K562 (cell line): ENCODE results near the gene MFN1. TPM values are rescaled to one million over a fixed set of nuclear protein-coding genes. Genes with fewer than 3 reads are reported as not detected.

Source experiments
- GABPB2 ChIP-seq: fragments of 250-450 bp; sonication (Bioruptor Pico); conservative IDR thresholded peaks from 2 replicates; pipeline ENCODE4 v1.5.1; 2021; ENCODE audit warnings: mild to moderate bottlenecking
- GTF2E2 ChIP-seq: fragments of 200-800 bp; sonication (Bioruptor generic); IDR thresholded peaks from 2 replicates; pipeline ENCODE4 v1.6.1; 2016; ENCODE audit warnings: missing genetic modification characterization, missing compliant biosample characterization
- HDGF ChIP-seq: fragments of 450-650 bp; IDR thresholded peaks from 2 replicates; pipeline ENCODE4 v1.6.1; 2016
- LCOR ChIP-seq: sonication (generic); formaldehyde crosslinking; IDR thresholded peaks from 2 replicates; pipeline ENCODE4 v1.8.0; 2022; ENCODE audit warnings: mild to moderate bottlenecking, missing genetic modification reagents
- MTA2 ChIP-seq: fragments of 450-650 bp; IDR thresholded peaks from 2 replicates; pipeline ENCODE4 v1.6.1; 2016; ENCODE audit warnings: low read depth
- NFE2 ChIP-seq: IDR thresholded peaks from 2 replicates; pipeline ENCODE4 v1.6.1; 2014; ENCODE audit warnings: antibody characterized with exemption, low read depth
- POLR2AphosphoS5 ChIP-seq: IDR thresholded peaks from 2 replicates; pipeline ENCODE4 v1.6.1; 2011; ENCODE audit warnings: mild to moderate bottlenecking, low read depth, low read length, moderate library complexity; ENCODE audit not compliant: control insufficient read depth, insufficient read depth
- PURB ChIP-seq: sonication (generic); formaldehyde crosslinking; IDR thresholded peaks from 2 replicates; pipeline ENCODE4 v1.9.0; 2021; ENCODE audit warnings: low read depth, mild to moderate bottlenecking, missing genetic modification reagents
- RBM17 ChIP-seq: fragments of 200-400 bp; formaldehyde crosslinking; IDR thresholded peaks from 2 replicates; pipeline ENCODE4 v1.6.1; 2017; ENCODE audit warnings: low read depth, mild to moderate bottlenecking, low read length, borderline replicate concordance
- RFX1 ChIP-seq: fragments of 450-650 bp; IDR thresholded peaks from 2 replicates; pipeline ENCODE4 v1.6.1; 2016; ENCODE audit warnings: mild to moderate bottlenecking, moderate library complexity
- UBTF ChIP-seq, 2 experiments: IDR thresholded peaks; 2 replicates each; pipeline ENCODE4 v1.6.1; 2012; ENCODE audit warnings: improper control_type of control experiment in 2 of 2, low read depth in 2 of 2, low read length in 2 of 2, borderline replicate concordance in 1 of 2
- ZBTB40 ChIP-seq, 2 experiments: fragments of 450-650 bp in 1 of 2; sonication (generic) in 1 of 2; formaldehyde crosslinking in 1 of 2; IDR thresholded peaks; 2 replicates each; pipeline versions ENCODE4 v1.7.1 to v1.9.0; 2016 to 2022; ENCODE audit warnings: inconsistent platforms in 1 of 2, mild to moderate bottlenecking in 1 of 2, missing genetic modification reagents in 1 of 2
- ZNF76 ChIP-seq: fragments of 250-450 bp; sonication (Bioruptor Pico); IDR thresholded peaks from 2 replicates; pipeline ENCODE4 v1.4.0; 2020; ENCODE audit warnings: mild to moderate bottlenecking, moderate library complexity, borderline replicate concordance
- polyA plus RNA-seq, 8 experiments: library from polyadenylated mRNA; depleted of rRNA in 4 of 8; stranded (reverse) in 5 of 8; unstranded in 3 of 8; fragments of >200 nt; fragmentation: Nextera tagmentation in 2 of 8; fragmentation: Illumina TruSeq in 1 of 8; extraction: Ambion mirVana in 2 of 8; extraction: Trizol in 1 of 8; gene quantifications; 2 replicates each; pipeline versions ENCODE4 v1.2.1 to v1.2.3, GENCODE V29; 2011 to 2014; ENCODE audit warnings: inconsistent platforms in 1 of 8, missing spikeins in 1 of 8
- total RNA-seq, 7 experiments: library from RNA; depleted of rRNA in 6 of 7; stranded (reverse); fragments of >200 nt in 6 of 7; fragmentation: Illumina TruSeq in 2 of 7; extraction: Trizol in 2 of 7; gene quantifications; 2 replicates each; pipeline versions ENCODE4 v1.2.1 to v1.2.3, GENCODE V29; 2011 to 2021; ENCODE audit warnings: low replicate concordance in 1 of 7

MFN1 gene
- total and polyA plus RNA-seq, 9 of the 15 experiments (the other 6 are each of a cell fraction or from before 2014, with no cell fraction given), result 10.5 to 42.7 (median 22.6) TPM

GRCh38 chr3:179375091-179375999, 27.8 kb downstream of the MFN1 start (continued):
- TF ChIP-seq NFE2, result no peak
- no peak for TF ChIP-seq HDGF
- TF ChIP-seq MTA2, result peak; percentile 98
- TF ChIP-seq RFX1, result no peak
- TF ChIP-seq UBTF (IDR thresholded peaks at IDR 0.05; ENCODE audit: borderline replicate concordance in 1 of 2, low read depth in 2 of 2, low read length in 2 of 2), result no peak
- no peak for TF ChIP-seq LCOR (CRISPR knock-in tag)
- TF ChIP-seq GABPB2 (CRISPR knock-in tag), result no peak
- TF ChIP-seq PURB, result no peak
- no peak for TF ChIP-seq ZNF76 (CRISPR knock-in tag)
- no peak for TF ChIP-seq GTF2E2 (tag)
- TF ChIP-seq POLR2AphosphoS5, result peak; percentile 96
- TF ChIP-seq ZBTB40 (IDR thresholded peaks at IDR 0.05), result 0 out of 2 replicates have a peak, but pooled peaks have one; percentile 28
- no peak for TF ChIP-seq ZBTB40 (CRISPR knock-in tag; IDR thresholded peaks at IDR 0.05)
- no peak for TF ChIP-seq RBM17
